ENCODE results near the gene TPM1. TPM values are rescaled to one million over a fixed set of nuclear protein-coding genes. Genes with fewer than 3 reads are reported as not detected.

The TPM1 gene
- total and polyA plus RNA-seq, 3 donors from 2014 or later = 126 to 135 (median 126) TPM

DNA sequence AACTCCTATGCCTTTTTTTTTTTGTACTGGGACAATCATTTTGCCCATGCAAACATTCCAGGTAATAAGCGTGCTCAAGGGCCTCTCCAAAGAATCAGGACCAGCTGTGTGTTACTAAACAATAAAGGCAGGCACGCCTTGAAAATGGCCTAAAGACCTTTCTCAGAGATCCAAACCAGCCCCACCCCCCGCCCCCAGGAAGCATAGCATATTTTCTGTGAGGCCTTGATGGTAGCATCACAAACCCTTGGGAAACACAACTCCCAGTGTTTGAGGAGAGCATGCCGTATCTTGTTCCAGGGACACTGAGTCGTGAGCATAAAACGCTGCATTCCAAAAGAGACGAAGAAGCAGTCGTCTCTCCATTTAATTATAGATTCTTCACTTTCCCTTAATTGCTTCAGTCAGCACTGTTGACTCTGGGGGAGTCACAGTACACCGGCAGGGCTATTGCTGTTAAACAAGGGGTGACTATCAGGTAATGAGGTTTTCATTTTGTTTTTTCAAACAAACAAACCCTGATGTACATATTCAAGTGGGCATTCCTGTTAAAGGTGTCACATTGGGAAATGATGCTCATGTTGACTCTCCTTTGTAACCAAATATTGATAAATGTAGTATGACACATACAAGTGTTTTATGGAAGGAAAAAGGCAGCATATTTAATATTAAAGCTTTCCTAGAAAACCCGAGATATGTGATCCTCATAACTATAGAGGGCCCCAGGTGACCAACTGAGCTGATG lies 4.4 kb upstream of the TPM1 start:
- no peaks in the 10 kb centered on the region for H3K4me1 ChIP-seq
- H3K4me3 ChIP-seq = no peak overlapping the region
- intact Hi-C loops (cut with DNase I; ENCODE audit: low total_unique reads) = no loop called here
- H3K27me3 ChIP-seq = no peaks in the 10 kb centered on the region
- TF ChIP-seq, protein P1, sequence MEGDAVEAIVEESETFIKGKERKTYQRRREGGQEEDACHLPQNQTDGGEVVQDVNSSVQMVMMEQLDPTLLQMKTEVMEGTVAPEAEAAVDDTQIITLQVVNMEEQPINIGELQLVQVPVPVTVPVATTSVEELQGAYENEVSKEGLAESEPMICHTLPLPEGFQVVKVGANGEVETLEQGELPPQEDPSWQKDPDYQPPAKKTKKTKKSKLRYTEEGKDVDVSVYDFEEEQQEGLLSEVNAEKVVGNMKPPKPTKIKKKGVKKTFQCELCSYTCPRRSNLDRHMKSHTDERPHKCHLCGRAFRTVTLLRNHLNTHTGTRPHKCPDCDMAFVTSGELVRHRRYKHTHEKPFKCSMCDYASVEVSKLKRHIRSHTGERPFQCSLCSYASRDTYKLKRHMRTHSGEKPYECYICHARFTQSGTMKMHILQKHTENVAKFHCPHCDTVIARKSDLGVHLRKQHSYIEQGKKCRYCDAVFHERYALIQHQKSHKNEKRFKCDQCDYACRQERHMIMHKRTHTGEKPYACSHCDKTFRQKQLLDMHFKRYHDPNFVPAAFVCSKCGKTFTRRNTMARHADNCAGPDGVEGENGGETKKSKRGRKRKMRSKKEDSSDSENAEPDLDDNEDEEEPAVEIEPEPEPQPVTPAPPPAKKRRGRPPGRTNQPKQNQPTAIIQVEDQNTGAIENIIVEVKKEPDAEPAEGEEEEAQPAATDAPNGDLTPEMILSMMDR (IDR thresholded peaks at IDR 0.05) = no peak
- TF ChIP-seq POLR2A (IDR thresholded peaks at IDR 0.05) = no peak
- DNase-seq = no peak
- no peak overlapping the region for H3K27ac ChIP-seq
- no peaks in the 10 kb centered on the region for H3K9me3 ChIP-seq
- 67 to 70% methylated on average over 10 of the region's 10 CpGs for WGBS, 2 donors
- no peaks in the 10 kb centered on the region for H3K36me3 ChIP-seq (ENCODE audit: low read depth, missing control alignments)

DNA sequence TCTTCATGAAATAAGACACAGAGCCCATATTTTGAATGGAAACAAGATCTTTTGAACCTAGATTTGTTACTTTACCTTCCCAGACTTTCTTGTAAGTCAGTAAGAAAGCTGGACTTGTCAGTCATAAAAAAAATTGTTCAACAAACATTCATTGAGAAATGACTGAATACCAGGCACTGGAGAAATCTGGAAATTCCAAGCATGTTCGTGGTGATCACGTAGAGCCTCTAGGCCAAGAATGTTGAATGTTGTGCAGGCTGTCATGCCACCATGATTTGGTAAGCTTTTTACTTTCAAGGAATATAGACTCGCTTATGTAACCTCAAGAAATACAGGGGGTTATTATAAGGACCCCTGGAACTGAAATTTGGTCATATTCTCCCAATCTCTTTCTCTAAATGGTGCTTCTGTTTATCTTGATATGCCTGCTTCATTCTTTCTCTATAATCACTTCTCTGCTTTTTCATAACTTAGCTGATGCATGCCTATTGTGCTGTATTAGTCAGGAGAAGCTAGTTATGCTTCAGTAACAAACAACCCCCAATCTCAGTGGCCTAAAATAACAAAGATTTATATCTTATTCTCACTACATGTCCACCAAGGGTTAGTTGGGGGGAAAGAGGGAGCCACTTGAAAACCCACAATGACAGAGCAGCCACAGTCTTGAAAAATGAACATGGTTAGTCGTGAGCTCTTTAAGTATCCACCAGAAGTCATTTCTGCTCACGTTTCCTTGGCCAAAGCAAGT lies 3.4 kb upstream of the TPM1 start:
- Histone ChIP-seq H3K36me3 (ENCODE audit: low read depth, missing control alignments) (no peaks in the 10 kb centered on the region), H3K27ac (no peak overlapping the region), H3K4me3 (no peak overlapping the region), H3K4me1 (no peaks in the 10 kb centered on the region), H3K27me3 (no peaks in the 10 kb centered on the region), H3K9me3 (no peaks in the 10 kb centered on the region)
- intact Hi-C loops (cut with DNase I; ENCODE audit: low total_unique reads) = no loop called here
- TF ChIP-seq POLR2A (IDR thresholded peaks at IDR 0.05) = no peak
- TF ChIP-seq, protein P1 (IDR thresholded peaks at IDR 0.05) = no peak
- 93 to 94% methylated on average over 5 of the region's 5 CpGs for WGBS, 2 donors
- DNase-seq = no peak

DNA sequence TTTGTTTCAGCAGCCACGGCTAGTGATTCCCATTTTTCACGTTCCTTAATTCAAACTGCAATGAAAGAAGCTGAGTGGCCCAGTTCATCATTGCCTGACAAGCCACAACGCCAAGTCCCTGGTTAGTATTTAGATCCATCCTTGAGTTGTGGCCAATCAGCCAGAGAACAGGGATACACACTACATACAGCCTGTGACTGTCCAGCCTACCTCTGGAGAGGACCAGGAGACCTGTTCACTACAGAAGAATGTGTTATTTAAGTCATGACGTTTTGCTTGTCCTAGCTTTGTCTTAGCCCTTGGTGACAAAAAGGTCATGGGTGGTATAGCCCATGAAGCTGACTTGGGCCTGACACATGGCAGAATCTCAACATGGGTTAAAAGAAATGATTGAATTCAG lies 2.7 kb upstream of the TPM1 start:
- no peaks in the 10 kb centered on the region for H3K9me3 ChIP-seq
- intact Hi-C loops (cut with DNase I; ENCODE audit: low total_unique reads) = loop anchor here (10.0 kb wide), 2 partner anchors 55 to 255 kb away; no protein-coding TSS in a partner anchor
- no peak for DNase-seq

DNA sequence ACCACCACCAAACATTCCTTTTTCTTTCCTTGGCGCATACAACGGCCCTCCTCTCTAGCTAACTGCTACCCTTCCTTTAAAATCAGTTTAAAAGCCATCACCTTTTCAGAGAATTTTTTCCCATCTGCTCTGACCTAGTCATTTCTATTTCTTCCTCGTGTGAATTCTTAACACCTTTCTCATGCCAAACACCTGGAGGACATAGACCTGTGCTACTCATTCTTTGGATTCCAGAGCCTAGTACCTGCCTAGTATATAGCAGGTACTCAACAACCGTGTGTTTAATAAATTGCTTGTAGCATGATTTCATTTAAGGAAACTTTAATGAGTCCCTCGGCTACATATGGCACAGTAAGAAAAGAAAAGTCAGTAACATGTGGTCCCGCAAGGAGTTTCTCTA lies 2.0 kb upstream of the TPM1 start:
- 76 to 77% methylated on average over 6 of the region's 6 CpGs for WGBS, 2 donors
- Histone ChIP-seq H3K4me1 (no peaks in the 10 kb centered on the region), H3K4me3 (no peak overlapping the region), H3K36me3 (ENCODE audit: low read depth, missing control alignments) (no peaks in the 10 kb centered on the region), H3K27me3 (no peaks in the 10 kb centered on the region), H3K9me3 (no peaks in the 10 kb centered on the region), H3K27ac (no peak overlapping the region)
- TF ChIP-seq POLR2A (IDR thresholded peaks at IDR 0.05) = no peak
- TF ChIP-seq, protein P1 (IDR thresholded peaks at IDR 0.05) = no peak
- DNase-seq = no peak
- intact Hi-C loops (cut with DNase I; ENCODE audit: low total_unique reads) = loop anchor here (10.0 kb wide), 2 partner anchors 54 to 256 kb away; no protein-coding TSS in a partner anchor

More for the DNA sequence above, 2.7 kb upstream of the TPM1 start:
- no peaks in the 10 kb centered on the region for H3K36me3 ChIP-seq (ENCODE audit: low read depth, missing control alignments)
- no peaks in the 10 kb centered on the region for H3K27me3 ChIP-seq
- H3K4me1 ChIP-seq = no peaks in the 10 kb centered on the region
- no peak for TF ChIP-seq POLR2A (IDR thresholded peaks at IDR 0.05)
- TF ChIP-seq, protein P1 (IDR thresholded peaks at IDR 0.05) = no peak
- WGBS, 2 donors = 91 to 92% methylated on average over 4 of the region's 4 CpGs
- no peak overlapping the region for H3K4me3 ChIP-seq
- H3K27ac ChIP-seq = no peak overlapping the region
